ENCODE measurements around the gene CCT6A. TPM values are rescaled to one million over a fixed set of nuclear protein-coding genes. Genes with fewer than 3 reads are reported as not detected.
"Not testable (repeated sequence)": the region's sequence is repeated elsewhere in the genome, so short reads cannot be mapped to it uniquely, and the experiment has no call there.

The CCT6A gene
- total and polyA plus RNA-seq, 2 of the 4 experiments (the other 2 are of a cell fraction), result 135 to 265 TPM

- peaks cover 0 to 5% of the 10 kb centered on the region in 2 experiments; a peak in 1 of 4 replicates for H3K79me1 ChIP-seq (ENCODE audit: low read depth in 1 of 2, low read length in 2 of 2)
- no peaks in the 10 kb centered on the region; the same call in 1 of the 2 replicates for H3K27me3 ChIP-seq (ENCODE audit: control insufficient read depth, insufficient read depth, low read length)
- no peak overlapping the region for H2AK9ac ChIP-seq (replicated peaks; ENCODE audit: low read depth, low read length, poor library complexity)
- TF ChIP-seq USF2 (IDR thresholded peaks at IDR 0.05; ENCODE audit: low read depth, low read length), result no peak
- no peak for TF ChIP-seq MAFK (IDR thresholded peaks at IDR 0.05; ENCODE audit: low read depth, low read length)
- no peak for TF ChIP-seq SMC3 (IDR thresholded peaks at IDR 0.05; ENCODE audit: low read depth, low read length)
- no peak for TF ChIP-seq CTCF (conservative IDR thresholded peaks at IDR 0.05; ENCODE audit: low read depth, low read length)
- no peak for TF ChIP-seq NFE2L2 (IDR thresholded peaks at IDR 0.05; ENCODE audit: low read depth, low read length)
- no peak for TF ChIP-seq MAZ (IDR thresholded peaks at IDR 0.05; ENCODE audit: borderline replicate concordance, low read depth, low read length)
- TF ChIP-seq FOS (IDR thresholded peaks at IDR 0.05; ENCODE audit: low read depth, low read length), result no peak
- in situ Hi-C loops (cut with MboI; ENCODE audit: low sequenced_read_pairs), result no loop called here
- CTCF ChIA-PET, result no interaction called here
- BruUV-seq (replicated peaks), result no TSS peak
- no peak overlapping the region for H3K4me3 ChIP-seq (ENCODE audit: insufficient read depth, low read depth, low read length)
- H2BK20ac ChIP-seq (ENCODE audit: low read depth, low read length), result no peak overlapping the region
- no peak overlapping the region for H4K8ac ChIP-seq (ENCODE audit: low read depth in 2 of 2, low read length in 2 of 2)
- POLR2A ChIA-PET (ENCODE audit: unreplicated experiment), result no interaction called here
- no peak overlapping the region for H3K9ac ChIP-seq (ENCODE audit: low read depth, low read length)
- H3K4me1 ChIP-seq (ENCODE audit: control insufficient read depth, insufficient read depth, low read length), result no peaks in the 10 kb centered on the region
- dilution Hi-C loops (cut with HindIII; ENCODE audit: low sequenced_read_pairs, unreplicated experiment), result no loop called here
- intact Hi-C loops (cut with micrococcal nuclease), result no loop called here
- no peak overlapping the region for H3K23ac ChIP-seq (ENCODE audit: low read depth, low read length)
- no peaks in the 10 kb centered on the region for H3K9me3 ChIP-seq (ENCODE audit: control insufficient read depth, insufficient read depth, low read length)
- H3K36me3 ChIP-seq (ENCODE audit: control insufficient read depth, insufficient read depth, low read length), result no peaks in the 10 kb centered on the region
- no peak overlapping the region for H3K18ac ChIP-seq (ENCODE audit: low read depth, low read length)
- no peak overlapping the region for H2AFZ ChIP-seq (replicated peaks; ENCODE audit: low read length, poor library complexity)
- H4K91ac ChIP-seq (ENCODE audit: insufficient read depth, low read depth, low read length), result no peak overlapping the region
- WGBS, 2 experiments (ENCODE audit: extremely low coverage in 2 of 2, insufficient read length in 1 of 2), result no CpG with 5 or more reads among the region's 1 CpG
- no peak overlapping the region for H2BK5ac ChIP-seq (ENCODE audit: low read depth, low read length, poor library complexity, severe bottlenecking)
- DNase-seq, result no peak
- H2BK15ac ChIP-seq (ENCODE audit: low read depth, low read length), result no peak overlapping the region
- H4K5ac ChIP-seq (ENCODE audit: low read depth, low read length), result no peak overlapping the region
- H2BK120ac ChIP-seq (ENCODE audit: low read depth, low read length), result no peak overlapping the region
- H3K4me2 ChIP-seq (ENCODE audit: low read depth, low read length), result no peak overlapping the region
- H2AK5ac ChIP-seq (ENCODE audit: low read depth, low read length), result no peak overlapping the region
- peaks cover 6% of the 10 kb centered on the region; the same call in 1 of the 2 replicates for H4K20me1 ChIP-seq (ENCODE audit: insufficient read depth, low read length)
- H3K27ac ChIP-seq (ENCODE audit: insufficient read depth, low read length), result no peak overlapping the region
- H3K4ac ChIP-seq (ENCODE audit: low read depth, low read length), result no peak overlapping the region
- no peak for ATAC-seq (ENCODE audit: low read depth)
- no peak overlapping the region for H3K14ac ChIP-seq (replicated peaks; ENCODE audit: low read depth, low read length)
- H3K9me1 ChIP-seq (ENCODE audit: insufficient read depth, low read length), result no peaks in the 10 kb centered on the region
- H3K56ac ChIP-seq (ENCODE audit: extremely low read depth, insufficient read depth, low read length), result no peak overlapping the region
These were observed 59.0 kb downstream of the CCT6A start for GRCh38 chr7:56110611-56111010.

- H4K8ac ChIP-seq (ENCODE audit: low read depth in 2 of 2, low read length in 2 of 2); H3K4me2 ChIP-seq (ENCODE audit: low read depth, low read length); CTCF ChIA-PET; H3K9me1 ChIP-seq (ENCODE audit: insufficient read depth, low read length); H2AFZ ChIP-seq (replicated peaks; ENCODE audit: low read length, poor library complexity); H3K14ac ChIP-seq (replicated peaks; ENCODE audit: low read depth, low read length); H2AK9ac ChIP-seq (replicated peaks; ENCODE audit: low read depth, low read length, poor library complexity); H3K9ac ChIP-seq (ENCODE audit: low read depth, low read length); H3K9me3 ChIP-seq (ENCODE audit: control insufficient read depth, insufficient read depth, low read length); H3K56ac ChIP-seq (ENCODE audit: extremely low read depth, insufficient read depth, low read length); H3K36me3 ChIP-seq (ENCODE audit: control insufficient read depth, insufficient read depth, low read length); in situ Hi-C loops (cut with MboI; ENCODE audit: low sequenced_read_pairs); DNase-seq; H4K5ac ChIP-seq (ENCODE audit: low read depth, low read length); H2BK120ac ChIP-seq (ENCODE audit: low read depth, low read length); H2BK15ac ChIP-seq (ENCODE audit: low read depth, low read length); H3K18ac ChIP-seq (ENCODE audit: low read depth, low read length); ATAC-seq (ENCODE audit: low read depth); H3K4ac ChIP-seq (ENCODE audit: low read depth, low read length); BruUV-seq (replicated peaks); H4K20me1 ChIP-seq (ENCODE audit: insufficient read depth, low read length); H2BK5ac ChIP-seq (ENCODE audit: low read depth, low read length, poor library complexity, severe bottlenecking); H3K4me1 ChIP-seq (ENCODE audit: control insufficient read depth, insufficient read depth, low read length); POLR2A ChIA-PET (ENCODE audit: unreplicated experiment); H3K23ac ChIP-seq (ENCODE audit: low read depth, low read length); H2AK5ac ChIP-seq (ENCODE audit: low read depth, low read length); dilution Hi-C loops (cut with HindIII; ENCODE audit: low sequenced_read_pairs, unreplicated experiment); intact Hi-C loops (cut with micrococcal nuclease); H2BK20ac ChIP-seq (ENCODE audit: low read depth, low read length); H3K27ac ChIP-seq (ENCODE audit: insufficient read depth, low read length); H3K79me1 ChIP-seq (ENCODE audit: low read depth in 1 of 2, low read length in 2 of 2); H3K4me3 ChIP-seq (ENCODE audit: insufficient read depth, low read depth, low read length); H4K91ac ChIP-seq (ENCODE audit: insufficient read depth, low read depth, low read length); H3K27me3 ChIP-seq (ENCODE audit: control insufficient read depth, insufficient read depth, low read length): not testable (repeated sequence)
- WGBS, 2 experiments (ENCODE audit: extremely low coverage in 2 of 2, insufficient read length in 1 of 2), result 53% methylated on average over 2 of the region's 3 CpGs; no CpG with 5 or more reads in 1 of the 2 experiments
These were observed 60.7 kb downstream of the CCT6A start for GRCh38 chr7:56112244-56112643.
